Measurements from ENCODE around the gene CSPG4.

GRCh38 chr15:75725006-75725718 lies 12.5 kb upstream of the CSPG4 start:
- TF ChIP-seq CTCF (IDR thresholded peaks at IDR 0.05; ENCODE audit: low read depth, low read length, poor library complexity, severe bottlenecking) = no peak
- no peak for TF ChIP-seq EZH2phosphoT487 (IDR thresholded peaks at IDR 0.05; ENCODE audit: borderline replicate concordance, low read length)
